Left lung (tissue), 8 donors: ENCODE data around the gene CASKIN1. TPM values are rescaled to one million over a fixed set of nuclear protein-coding genes. Genes with fewer than 3 reads are reported as not detected.

ENCODE experiments used
- microRNA-seq, 2 donors: library from miRNA; unstranded; fragments of <30 nt; microRNA quantifications; one replicate each; pipeline ENCODE4, GENCODE V29; 2019
- polyA plus RNA-seq, 6 donors: library from polyadenylated mRNA; unstranded; fragments of 120-200 nt; gene quantifications; one replicate each; pipeline ENCODE4 v1.2.1, GENCODE V29; 2013; ENCODE audit not compliant: insufficient read length in 6 of 6
- total RNA-seq, 2 donors: library from RNA; stranded (reverse); fragmentation: NEBNext Ultra II Directional; extraction: Animal tissue kit (Norgen Biotek cat#: 25700); gene quantifications; one replicate each; pipeline ENCODE4 v1.2.1, GENCODE V29; 2021
- donor health status: DM: no; HTN: yes; CAD: no.
- donor health status: DM: no; HTN: no; CAD: no.

Gene CASKIN1
- total and polyA plus RNA-seq, 8 donors = 0.05 to 0.56 (median 0.32) TPM

Small RNA genes lying within 50 kb of the gene (microRNA-seq; reads per million reads assigned to microRNA genes)
- gene MIR3180-5 = 0 reads per million in 2 donors
- 0 reads per million in 2 donors for gene MIR4516

Other genes starting within 250 kb of the CASKIN1 start
- under 1 TPM in 1 of 2 donors, not detected in 1; 0.13 TPM for gene RPL3L, start 241.9 kb downstream of the CASKIN1 start, total RNA-seq
- gene RPL3L, start 241.9 kb downstream of the CASKIN1 start, polyA plus RNA-seq = under 1 TPM in 5 of 6 donors, not detected in 1; 0.11 to 0.20 (median 0.16) TPM
- 100 to 1,000 TPM in 1 of 2 donors, 10 to 100 TPM in 1; 97.8 to 102 TPM for gene NDUFB10, start 237.1 kb downstream of the CASKIN1 start, total RNA-seq
- gene NDUFB10, start 237.1 kb downstream of the CASKIN1 start, polyA plus RNA-seq = 10 to 100 TPM; 77.6 to 96.8 (median 90.0) TPM
- 1,000 to 10,000 TPM; 1,832 to 2,162 TPM for gene RPS2, start 231.8 kb downstream of the CASKIN1 start, total RNA-seq
- 1,000 to 10,000 TPM; 2,190 to 2,607 (median 2,300) TPM for gene RPS2, start 231.8 kb downstream of the CASKIN1 start, polyA plus RNA-seq
- gene RNF151, start 229.7 kb downstream of the CASKIN1 start, total RNA-seq = not detected
- under 1 TPM in 1 of 6 donors, not detected in 5; 0.17 TPM for gene RNF151, start 229.7 kb downstream of the CASKIN1 start, polyA plus RNA-seq
- 10 to 100 TPM; 25.8 to 30.9 TPM for gene TBL3, start 224.6 kb downstream of the CASKIN1 start, total RNA-seq
- 10 to 100 TPM; 27.2 to 38.8 (median 31.8) TPM for gene TBL3, start 224.6 kb downstream of the CASKIN1 start, polyA plus RNA-seq
- 1 to 10 TPM; 4.4 to 5.6 TPM for gene NOXO1, start 215.1 kb downstream of the CASKIN1 start, total RNA-seq
- gene NOXO1, start 215.1 kb downstream of the CASKIN1 start, polyA plus RNA-seq = under 1 TPM in 4 of 6 donors, not detected in 2; 0.30 to 0.78 (median 0.46) TPM
- 10 to 100 TPM; 25.8 to 26.1 TPM for gene GFER, start 212.4 kb downstream of the CASKIN1 start, total RNA-seq
- 10 to 100 TPM; 15.7 to 21.5 (median 19.1) TPM for gene GFER, start 212.4 kb downstream of the CASKIN1 start, polyA plus RNA-seq
- gene SYNGR3, start 206.6 kb downstream of the CASKIN1 start, total RNA-seq = under 1 TPM; 0.31 to 0.32 TPM
- under 1 TPM; 0.21 to 0.93 (median 0.42) TPM for gene SYNGR3, start 206.6 kb downstream of the CASKIN1 start, polyA plus RNA-seq
- gene ZNF598, start 186.8 kb downstream of the CASKIN1 start, total RNA-seq = 10 to 100 TPM; 31.5 to 45.9 TPM
- gene ZNF598, start 186.8 kb downstream of the CASKIN1 start, polyA plus RNA-seq = 10 to 100 TPM; 15.2 to 27.8 (median 20.9) TPM
- 1 to 10 TPM in 1 of 2 donors, under 1 TPM in 1; 0.94 to 3.1 TPM for gene NPW, start 176.8 kb downstream of the CASKIN1 start, total RNA-seq
- 1 to 10 TPM; 1.7 to 5.4 (median 2.7) TPM for gene NPW, start 176.8 kb downstream of the CASKIN1 start, polyA plus RNA-seq
- gene NHERF2, start 169.7 kb downstream of the CASKIN1 start, total RNA-seq = 100 to 1,000 TPM; 186 to 349 TPM
- 100 to 1,000 TPM in 3 of 6 donors, 10 to 100 TPM in 3; 68.1 to 170 (median 103) TPM for gene NHERF2, start 169.7 kb downstream of the CASKIN1 start, polyA plus RNA-seq
- 10 to 100 TPM; 19.4 to 29.8 TPM for gene NTHL1, start 148.8 kb downstream of the CASKIN1 start, total RNA-seq
- gene NTHL1, start 148.8 kb downstream of the CASKIN1 start, polyA plus RNA-seq = 10 to 100 TPM; 20.2 to 30.0 (median 25.8) TPM
- 100 to 1,000 TPM; 116 to 126 TPM for gene TSC2, start 148.6 kb downstream of the CASKIN1 start, total RNA-seq
- gene TSC2, start 148.6 kb downstream of the CASKIN1 start, polyA plus RNA-seq = 100 to 1,000 TPM; 116 to 166 (median 131) TPM
- 10 to 100 TPM; 63.2 to 73.5 TPM for gene PKD1, start 60.7 kb downstream of the CASKIN1 start, total RNA-seq
- 100 to 1,000 TPM in 4 of 6 donors, 10 to 100 TPM in 2; 90.1 to 165 (median 116) TPM for gene PKD1, start 60.7 kb downstream of the CASKIN1 start, polyA plus RNA-seq
- gene RAB26, start 48.0 kb downstream of the CASKIN1 start, total RNA-seq = under 1 TPM; 0.73 to 0.84 TPM
- gene RAB26, start 48.0 kb downstream of the CASKIN1 start, polyA plus RNA-seq = 1 to 10 TPM in 5 of 6 donors, under 1 TPM in 1; 0.91 to 1.9 (median 1.7) TPM
- 10 to 100 TPM; 69.5 to 88.1 TPM for gene TRAF7, start 40.8 kb downstream of the CASKIN1 start, total RNA-seq
- gene TRAF7, start 40.8 kb downstream of the CASKIN1 start, polyA plus RNA-seq = 10 to 100 TPM; 48.6 to 59.5 (median 52.2) TPM
- 10 to 100 TPM; 32.1 to 39.0 TPM for gene MLST8, start 8.8 kb upstream of the CASKIN1 start, total RNA-seq
- gene MLST8, start 8.8 kb upstream of the CASKIN1 start, polyA plus RNA-seq = 10 to 100 TPM; 29.8 to 40.3 (median 37.0) TPM
- gene BRICD5, start 14.3 kb upstream of the CASKIN1 start, total RNA-seq = 10 to 100 TPM in 1 of 2 donors, 1 to 10 TPM in 1; 6.7 to 15.3 TPM
- gene BRICD5, start 14.3 kb upstream of the CASKIN1 start, polyA plus RNA-seq = 1 to 10 TPM; 2.9 to 7.9 (median 4.9) TPM
- gene PGP, start 18.2 kb upstream of the CASKIN1 start, total RNA-seq = 10 to 100 TPM; 14.4 to 24.4 TPM
- gene PGP, start 18.2 kb upstream of the CASKIN1 start, polyA plus RNA-seq = 10 to 100 TPM in 1 of 6 donors, 1 to 10 TPM in 5; 7.1 to 14.5 (median 8.7) TPM
- gene E4F1, start 27.0 kb upstream of the CASKIN1 start, total RNA-seq = 10 to 100 TPM; 16.4 to 22.6 TPM
- 10 to 100 TPM; 12.7 to 22.4 (median 16.9) TPM for gene E4F1, start 27.0 kb upstream of the CASKIN1 start, polyA plus RNA-seq
- gene DNASE1L2, start 39.8 kb upstream of the CASKIN1 start, total RNA-seq = 1 to 10 TPM; 1.3 to 1.5 TPM
- gene DNASE1L2, start 39.8 kb upstream of the CASKIN1 start, polyA plus RNA-seq = 1 to 10 TPM in 2 of 6 donors, under 1 TPM in 4; 0.27 to 1.7 (median 0.90) TPM
- gene ECI1, start 55.0 kb upstream of the CASKIN1 start, total RNA-seq = 10 to 100 TPM; 47.3 to 51.7 TPM
- gene ECI1, start 55.0 kb upstream of the CASKIN1 start, polyA plus RNA-seq = 10 to 100 TPM; 41.8 to 63.5 (median 51.2) TPM
- gene RNPS1, start 71.5 kb upstream of the CASKIN1 start, total RNA-seq = 100 to 1,000 TPM; 109 to 124 TPM
- gene RNPS1, start 71.5 kb upstream of the CASKIN1 start, polyA plus RNA-seq = 100 to 1,000 TPM; 178 to 208 (median 196) TPM
- gene ABCA3, start 144.1 kb upstream of the CASKIN1 start, total RNA-seq = 100 to 1,000 TPM; 329 to 334 TPM
- 10 to 100 TPM in 2 of 6 donors, 1 to 10 TPM in 4; 6.8 to 17.3 (median 9.6) TPM for gene ABCA3, start 144.1 kb upstream of the CASKIN1 start, polyA plus RNA-seq
- gene CCNF, start 232.8 kb upstream of the CASKIN1 start, total RNA-seq = 1 to 10 TPM; 4.7 to 8.0 TPM
- gene CCNF, start 232.8 kb upstream of the CASKIN1 start, polyA plus RNA-seq = 10 to 100 TPM in 3 of 6 donors, 1 to 10 TPM in 3; 9.2 to 17.3 (median 10.1) TPM